ENCODE data around the gene PER3.

GRCh38 chr1:7784492-7785071, 491 bp downstream of the PER3 start:
- no peak for TF ChIP-seq CTCF (IDR thresholded peaks at IDR 0.05; ENCODE audit: low read length)
- TF ChIP-seq EZH2 (IDR thresholded peaks at IDR 0.05; ENCODE audit: borderline replicate concordance, low read length), result no peak

All from OCI-LY1 (cell line).